ENCODE data around the gene GRIA2.
"Not testable (repeated sequence)": the region's sequence is repeated elsewhere in the genome, so short reads cannot be mapped to it uniquely, and the experiment has no call there.

GRIA2 gene

GRCh38 chr4:157246964-157247363 lies 26.4 kb downstream of the GRIA2 start (continued):
- TF ChIP-seq, protein P1, sequence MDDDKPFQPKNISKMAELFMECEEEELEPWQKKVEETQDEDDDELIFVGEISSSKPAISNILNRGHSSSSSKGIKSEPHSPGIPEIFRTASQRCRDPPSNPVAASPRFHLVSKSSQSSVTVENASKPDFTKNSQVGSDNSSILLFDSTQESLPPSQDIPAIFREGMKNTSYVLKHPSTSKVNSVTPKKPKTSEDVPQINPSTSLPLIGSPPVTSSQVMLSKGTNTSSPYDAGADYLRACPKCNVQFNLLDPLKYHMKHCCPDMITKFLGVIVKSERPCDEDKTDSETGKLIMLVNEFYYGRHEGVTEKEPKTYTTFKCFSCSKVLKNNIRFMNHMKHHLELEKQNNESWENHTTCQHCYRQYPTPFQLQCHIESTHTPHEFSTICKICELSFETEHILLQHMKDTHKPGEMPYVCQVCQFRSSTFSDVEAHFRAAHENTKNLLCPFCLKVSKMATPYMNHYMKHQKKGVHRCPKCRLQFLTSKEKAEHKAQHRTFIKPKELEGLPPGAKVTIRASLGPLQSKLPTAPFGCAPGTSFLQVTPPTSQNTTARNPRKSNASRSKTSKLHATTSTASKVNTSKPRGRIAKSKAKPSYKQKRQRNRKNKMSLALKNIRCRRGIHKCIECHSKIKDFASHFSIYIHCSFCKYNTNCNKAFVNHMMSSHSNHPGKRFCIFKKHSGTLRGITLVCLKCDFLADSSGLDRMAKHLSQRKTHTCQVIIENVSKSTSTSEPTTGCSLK (tag by site-specific recombination; IDR thresholded peaks at IDR 0.05) = no peak

DNA sequence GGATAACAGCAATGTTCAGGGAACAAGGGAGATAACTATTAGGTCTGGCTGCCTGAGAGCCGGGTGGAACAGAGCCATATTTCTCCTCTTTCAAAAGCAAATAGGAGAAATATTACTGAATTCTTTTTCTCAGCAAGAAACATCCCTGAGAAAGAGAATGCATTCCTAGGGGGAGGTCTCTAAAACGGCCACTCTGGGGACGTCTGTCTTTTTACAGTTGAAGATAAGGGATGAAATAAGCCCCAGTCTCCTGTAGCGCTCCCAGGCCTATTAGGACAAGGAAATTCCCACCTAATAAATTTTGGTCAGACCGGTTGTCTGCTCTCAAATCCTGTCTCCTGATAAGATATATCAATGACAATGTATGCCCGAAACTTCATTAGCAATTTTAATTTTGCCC lies 37.6 kb downstream of the GRIA2 start:
- H3K27ac ChIP-seq (ENCODE audit: extremely low read depth, low read depth, low read length); H3K36me3 ChIP-seq (ENCODE audit: control insufficient read depth in 2 of 2, insufficient read depth in 1 of 2, low read length in 2 of 2); CTCF ChIA-PET; H3K4me3 ChIP-seq (ENCODE audit: low read depth, low read length); H3K9me3 ChIP-seq (ENCODE audit: control insufficient read depth, insufficient read depth, low read depth, low read length); POLR2A ChIA-PET; H3K4me1 ChIP-seq (ENCODE audit: control insufficient read depth, insufficient read depth, low read length): not testable (repeated sequence)
- TF ChIP-seq SETDB1 (IDR thresholded peaks at IDR 0.05; ENCODE audit: insufficient read length, low read length) = peak; percentile 23

DNA sequence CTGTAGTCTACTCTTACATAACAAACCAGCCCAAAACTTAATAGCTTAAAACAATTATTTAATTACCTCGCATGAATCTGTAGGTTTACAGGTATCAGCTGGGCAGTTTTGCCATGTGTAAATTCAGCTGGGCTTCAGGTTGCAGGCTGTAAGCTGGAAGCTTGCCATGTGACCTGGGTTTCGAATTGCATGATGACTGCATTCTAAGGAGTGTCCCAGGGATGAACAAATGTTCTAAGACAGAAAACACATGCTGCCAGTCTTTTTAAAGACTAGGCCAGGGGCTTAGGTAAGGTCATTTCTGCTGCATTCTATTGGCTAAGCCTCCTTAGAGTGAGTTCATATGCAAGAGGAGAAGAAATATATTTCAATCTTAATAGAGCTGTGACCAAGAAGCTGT lies 44.8 kb downstream of the GRIA2 start:
- POLR2A ChIA-PET = no interaction called here
- Histone ChIP-seq H3K4me1 (ENCODE audit: control insufficient read depth, insufficient read depth, low read length) (no peaks in the 10 kb centered on the region), H3K4me3 (ENCODE audit: low read depth, low read length) (no peak overlapping the region), H3K9me3 (ENCODE audit: control insufficient read depth, insufficient read depth, low read depth, low read length) (no peaks in the 10 kb centered on the region), H3K27ac (ENCODE audit: extremely low read depth, low read depth, low read length) (no peak overlapping the region), H3K36me3 (ENCODE audit: control insufficient read depth in 2 of 2, insufficient read depth in 1 of 2, low read length in 2 of 2) (no peaks in the 10 kb centered on the region)
- TF ChIP-seq BCL11A (tag by site-specific recombination; IDR thresholded peaks at IDR 0.05; ENCODE audit: low read depth) = no peak
- no peak for TF ChIP-seq ZNF792 (tag by site-specific recombination; IDR thresholded peaks at IDR 0.05)
- TF ChIP-seq, protein P2, sequence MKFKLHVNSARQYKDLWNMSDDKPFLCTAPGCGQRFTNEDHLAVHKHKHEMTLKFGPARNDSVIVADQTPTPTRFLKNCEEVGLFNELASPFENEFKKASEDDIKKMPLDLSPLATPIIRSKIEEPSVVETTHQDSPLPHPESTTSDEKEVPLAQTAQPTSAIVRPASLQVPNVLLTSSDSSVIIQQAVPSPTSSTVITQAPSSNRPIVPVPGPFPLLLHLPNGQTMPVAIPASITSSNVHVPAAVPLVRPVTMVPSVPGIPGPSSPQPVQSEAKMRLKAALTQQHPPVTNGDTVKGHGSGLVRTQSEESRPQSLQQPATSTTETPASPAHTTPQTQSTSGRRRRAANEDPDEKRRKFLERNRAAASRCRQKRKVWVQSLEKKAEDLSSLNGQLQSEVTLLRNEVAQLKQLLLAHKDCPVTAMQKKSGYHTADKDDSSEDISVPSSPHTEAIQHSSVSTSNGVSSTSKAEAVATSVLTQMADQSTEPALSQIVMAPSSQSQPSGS (tag by site-specific recombination; IDR thresholded peaks at IDR 0.05; ENCODE audit: low read depth) = no peak
- no peak for TF ChIP-seq ZNF2 (tag by site-specific recombination; IDR thresholded peaks at IDR 0.05)
- no peak for TF ChIP-seq SP3 (tag by site-specific recombination; IDR thresholded peaks at IDR 0.05)
- no peak for TF ChIP-seq INSM2 (tag by site-specific recombination; IDR thresholded peaks at IDR 0.05)
- no peak for TF ChIP-seq ZNF169 (tag by site-specific recombination; IDR thresholded peaks at IDR 0.05)
- no peak for TF ChIP-seq ZNF707 (tag by site-specific recombination; IDR thresholded peaks at IDR 0.05)
- no peak for TF ChIP-seq KLF16 (tag by site-specific recombination; IDR thresholded peaks at IDR 0.05)
- no peak for TF ChIP-seq ZNF24 (tag by site-specific recombination; IDR thresholded peaks at IDR 0.05)
- TF ChIP-seq ZNF174 (tag by site-specific recombination; IDR thresholded peaks at IDR 0.05) = no peak
- CTCF ChIA-PET = no interaction called here

DNA sequence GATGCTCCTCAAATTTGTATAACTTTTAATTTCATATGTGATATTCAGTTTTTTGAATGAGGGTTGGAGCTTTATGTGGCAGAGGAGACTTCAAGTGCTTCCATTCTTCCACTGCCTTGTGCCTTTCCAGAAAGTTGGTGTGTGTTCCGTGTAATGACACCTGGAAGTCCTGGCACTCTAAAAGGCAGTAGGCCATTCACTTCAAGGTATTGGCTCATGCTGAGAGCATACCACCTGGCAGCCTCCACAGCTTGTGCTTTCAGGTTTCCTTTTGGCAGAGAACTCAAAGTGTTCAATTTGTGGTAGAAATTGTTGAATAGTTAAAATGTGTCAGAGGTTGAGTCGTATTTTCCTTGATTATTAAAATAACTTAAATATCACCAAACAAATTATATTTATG lies 49.6 kb downstream of the GRIA2 start:
- H3K4me3 ChIP-seq (ENCODE audit: low read depth, low read length) = no peak overlapping the region
- CTCF ChIA-PET = no interaction called here
- TF ChIP-seq ZNF488 (tag by site-specific recombination; IDR thresholded peaks at IDR 0.05) (no peak), ZNF354C (tag by site-specific recombination; IDR thresholded peaks at IDR 0.05; ENCODE audit: borderline replicate concordance, low read depth) (no peak), ZNF426 (tag by site-specific recombination; IDR thresholded peaks at IDR 0.05) (no peak), ZNF335 (tag by site-specific recombination; conservative IDR thresholded peaks at IDR 0.05) (no peak), ZNF302 (tag by site-specific recombination; IDR thresholded peaks at IDR 0.05; ENCODE audit: low read depth) (no peak)
- no peaks in the 10 kb centered on the region for H3K36me3 ChIP-seq (ENCODE audit: control insufficient read depth in 2 of 2, insufficient read depth in 1 of 2, low read length in 2 of 2)
- no peaks in the 10 kb centered on the region for H3K9me3 ChIP-seq (ENCODE audit: control insufficient read depth, insufficient read depth, low read depth, low read length)
- H3K27ac ChIP-seq (ENCODE audit: extremely low read depth, low read depth, low read length) = no peak overlapping the region
- POLR2A ChIA-PET = no interaction called here
- no peaks in the 10 kb centered on the region for H3K4me1 ChIP-seq (ENCODE audit: control insufficient read depth, insufficient read depth, low read length)

Measured in HEK293 (cell line).